OCI-LY3 (cell line): ENCODE measurements around the gene TNFRSF19.

Experiments
- CTCF ChIP-seq: fragments of 200-600, 300-600 bp; sonication (generic); IDR thresholded peaks from 2 replicates; pipeline ENCODE4 v1.5.1; 2014; ENCODE audit warnings: antibody characterized with exemption, low read length, low read depth
- EZH2phosphoT487 ChIP-seq: fragments of 200-600 bp; shearing (Covaris generic); IDR thresholded peaks from 2 replicates; pipeline ENCODE4 v1.6.1; 2018; ENCODE audit warnings: antibody characterized with exemption, mixed run types, low read depth

- TF ChIP-seq CTCF (no peak), EZH2phosphoT487 (no peak)
These were observed 2.2 kb upstream of the TNFRSF19 start for GRCh38 chr13:23567906-23568460.
